GM21576 (cell line): ENCODE measurements around the gene TRIM14.
"Not testable (repeated sequence)": the region's sequence is repeated elsewhere in the genome, so short reads cannot be mapped to it uniquely, and the experiment has no call there.

Experiments used
- ATAC-seq: cut with Tn5 transposase; IDR thresholded peaks from one replicate; pipeline ENCODE4 v1.9.1; 2021; ENCODE audit warnings: mild to moderate bottlenecking, moderate library complexity; ENCODE audit not compliant: unreplicated experiment

The TRIM14 gene

DNA sequence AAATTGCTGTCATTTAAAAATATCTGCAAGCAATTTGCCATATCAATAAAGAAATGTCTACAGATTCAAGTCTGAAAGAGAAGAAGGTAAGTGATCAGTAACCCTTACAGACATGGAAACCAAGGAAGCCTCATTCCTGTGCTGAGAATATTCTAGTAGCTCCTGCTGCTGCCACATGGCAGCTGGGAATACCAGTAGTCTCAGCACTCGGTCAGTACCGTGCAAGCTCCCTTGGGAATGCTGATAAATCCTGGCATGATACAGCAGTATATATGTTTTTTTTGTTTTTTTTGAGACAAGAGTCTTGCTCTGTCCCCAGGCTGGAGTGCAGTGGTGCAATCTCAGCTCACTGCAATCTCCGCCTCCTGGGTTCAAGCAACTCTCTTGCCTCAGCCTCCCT lies 34.6 kb downstream of the TRIM14 start:
- ATAC-seq: no peak

DNA sequence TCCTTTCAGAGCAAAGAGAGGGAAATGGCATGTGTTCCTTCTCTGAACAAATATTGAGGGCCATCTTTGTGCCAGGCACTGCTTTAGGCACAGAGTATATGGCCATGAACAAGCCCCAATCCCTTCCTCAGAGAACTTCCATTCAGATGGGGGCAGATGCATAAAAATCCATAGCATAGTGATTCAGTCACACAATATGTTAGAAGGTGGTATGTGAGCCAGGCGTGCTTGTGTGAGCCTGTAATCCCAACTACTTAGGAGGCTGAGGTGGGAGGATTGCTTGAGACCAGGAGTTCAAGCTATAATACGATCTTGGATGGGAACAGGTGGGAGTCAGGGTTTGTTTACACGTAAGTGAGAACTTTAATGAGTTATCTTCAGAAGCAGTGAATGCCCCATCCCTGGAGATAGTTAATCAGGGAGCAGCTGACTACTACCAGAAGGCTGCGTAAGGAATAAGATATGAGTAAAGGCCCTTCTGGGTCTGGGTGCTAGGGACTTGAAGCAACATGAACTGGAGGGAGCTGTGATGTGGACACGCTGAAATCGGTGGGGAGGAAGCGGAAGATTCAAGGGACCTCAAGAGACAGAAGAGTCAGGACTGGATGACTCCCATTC lies 35.3 kb downstream of the TRIM14 start:
- ATAC-seq: no peak

DNA sequence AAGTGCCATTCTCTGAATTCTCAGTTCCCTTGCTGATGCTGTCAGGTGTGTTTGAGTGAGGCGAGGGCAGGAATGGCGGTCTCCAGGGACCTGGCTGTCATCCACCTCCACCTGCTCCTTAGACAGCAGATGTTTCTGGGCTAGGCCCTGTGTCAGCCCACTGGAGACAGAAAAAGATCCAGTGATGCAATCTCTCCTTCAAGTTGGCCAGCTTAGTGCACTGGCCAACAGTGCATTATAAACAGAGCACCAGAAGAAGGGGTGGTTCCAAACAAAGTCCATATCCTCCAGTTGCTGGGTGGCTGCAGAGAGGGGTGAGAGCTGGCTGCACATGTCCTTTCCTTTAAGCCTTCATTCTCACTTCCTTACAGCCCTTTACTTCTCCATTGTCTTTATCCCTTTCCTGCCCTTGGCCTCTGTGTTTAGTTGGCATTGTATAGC lies 35.9 kb downstream of the TRIM14 start:
- ATAC-seq: no peak

DNA sequence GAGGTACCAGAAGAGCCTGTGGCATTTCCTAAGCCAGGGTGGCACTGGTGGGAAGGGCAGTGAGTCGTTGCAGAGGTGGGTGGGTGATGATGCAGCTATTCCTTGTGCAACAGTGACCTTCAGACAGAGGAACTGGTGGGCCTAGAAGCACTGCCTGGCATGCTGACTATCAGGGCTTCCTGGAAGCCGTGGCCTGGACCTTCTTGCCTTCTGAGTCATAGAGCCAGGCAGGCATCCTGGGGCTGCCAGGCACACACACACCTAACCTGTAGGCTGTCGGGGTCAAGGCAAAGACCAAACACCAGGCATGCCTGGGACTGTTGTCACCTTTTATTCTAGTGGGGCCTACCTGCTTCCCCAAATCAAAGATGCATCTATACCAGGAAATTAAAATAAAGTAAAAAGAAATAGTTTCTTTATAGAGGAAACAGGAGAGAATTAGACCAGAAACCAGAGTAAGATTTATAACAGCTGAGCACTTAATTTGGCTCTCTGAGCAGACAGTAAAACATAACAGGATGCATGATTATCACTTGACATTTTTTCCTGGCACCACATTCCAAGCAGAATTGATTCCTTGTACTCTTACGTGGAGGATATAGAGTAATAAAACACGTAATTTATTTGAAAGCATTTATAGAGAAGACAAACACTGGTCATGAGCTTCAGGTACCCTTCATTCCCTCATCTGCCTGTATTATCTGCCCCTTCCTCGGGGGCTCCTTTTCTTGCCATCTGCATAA lies 37.4 kb downstream of the TRIM14 start:
- ATAC-seq: no peak

DNA sequence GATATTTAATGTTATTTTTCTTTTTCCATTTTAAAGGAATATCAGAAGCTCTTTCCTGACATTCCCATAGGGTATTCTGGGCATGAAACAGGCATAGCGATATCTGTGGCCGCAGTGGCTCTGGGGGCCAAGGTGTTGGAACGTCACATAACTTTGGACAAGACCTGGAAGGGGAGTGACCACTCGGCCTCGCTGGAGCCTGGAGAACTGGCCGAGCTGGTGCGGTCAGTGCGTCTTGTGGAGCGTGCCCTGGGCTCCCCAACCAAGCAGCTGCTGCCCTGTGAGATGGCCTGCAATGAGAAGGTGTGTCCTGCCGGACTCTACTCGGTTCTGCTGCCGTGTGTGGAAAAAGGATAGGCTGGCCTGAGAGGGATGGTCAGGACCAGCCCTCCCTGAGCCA lies 38.2 kb downstream of the TRIM14 start:
- ATAC-seq: no peak

DNA sequence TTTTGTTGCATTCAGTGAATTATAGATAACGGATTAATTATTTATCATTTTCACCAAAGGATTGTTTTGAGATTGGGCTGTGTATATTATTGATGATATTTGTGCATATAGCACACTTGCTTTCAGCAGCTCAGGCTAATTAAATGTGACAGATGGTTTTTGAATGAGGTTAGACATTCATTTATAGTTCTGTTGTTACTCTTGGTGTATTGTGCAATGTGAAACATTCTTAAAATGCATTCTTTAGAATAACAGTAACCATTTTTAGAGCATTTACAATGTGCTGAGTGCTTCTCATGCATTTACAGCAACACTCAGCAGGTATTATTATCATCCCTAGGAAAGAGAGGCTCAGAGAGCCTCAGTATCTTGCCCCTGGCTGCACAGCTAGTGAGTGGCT lies 38.7 kb downstream of the TRIM14 start:
- no peak for ATAC-seq

DNA sequence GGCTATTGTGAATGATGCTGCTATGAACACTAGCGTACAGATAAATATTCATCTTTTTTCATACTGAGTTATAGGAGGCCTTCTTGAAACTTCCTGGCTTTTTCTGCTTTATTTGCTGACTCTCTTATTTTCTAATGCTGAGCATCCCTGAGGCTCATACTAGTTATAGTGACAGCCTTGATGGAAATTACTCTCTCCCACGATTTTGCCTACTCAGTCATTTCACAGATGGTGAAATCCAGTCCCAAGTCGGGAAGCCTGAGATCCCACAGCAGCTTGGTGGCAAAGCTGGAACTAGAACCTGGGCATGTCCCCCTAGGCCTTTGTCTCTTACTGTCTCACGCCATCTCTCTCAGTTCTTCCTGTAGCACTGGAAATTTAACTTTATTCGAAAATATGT lies 40.1 kb downstream of the TRIM14 start:
- ATAC-seq: no peak

DNA sequence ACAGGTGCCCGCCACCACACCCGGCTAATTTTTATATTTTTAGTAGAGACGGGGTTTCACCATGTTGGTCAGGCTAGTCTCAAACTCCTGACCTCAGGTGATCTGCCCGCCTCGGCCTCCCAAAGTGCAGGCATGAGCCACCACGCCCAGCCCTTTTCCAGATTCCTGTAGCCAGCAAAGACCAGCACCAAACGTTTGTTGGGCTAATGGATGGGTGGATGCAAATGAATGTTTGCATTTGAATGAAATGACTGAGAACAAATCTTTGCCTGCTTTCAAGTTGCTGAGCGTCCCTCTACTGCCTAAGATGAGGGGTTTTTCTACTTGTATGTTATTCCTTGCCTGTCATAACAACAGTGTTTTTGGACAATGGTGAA lies 42.5 kb downstream of the TRIM14 start:
- not testable (repeated sequence) for ATAC-seq

DNA sequence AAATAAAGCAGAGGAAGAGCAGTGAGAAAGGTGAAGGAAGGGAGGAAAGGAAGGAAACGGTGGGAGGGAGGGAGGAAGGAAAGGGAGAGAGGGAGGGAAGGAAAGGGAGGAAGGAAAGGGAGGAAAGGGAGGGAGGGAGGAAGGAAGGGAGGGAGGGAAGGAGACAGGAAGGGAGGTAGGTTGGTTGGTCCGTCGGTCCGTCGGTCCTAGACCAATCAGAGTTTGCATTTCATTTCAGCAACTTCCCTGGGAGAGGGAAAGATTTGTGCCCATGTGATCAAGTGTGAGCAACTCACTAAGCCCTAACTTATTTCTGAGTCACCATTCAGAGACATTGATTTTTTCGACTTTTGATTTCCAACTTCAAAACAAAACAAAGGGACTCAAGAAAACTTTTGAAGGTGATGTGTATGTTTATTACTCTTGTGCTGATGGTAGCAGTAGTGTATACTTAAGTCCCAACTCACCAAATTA lies 43.7 kb downstream of the TRIM14 start:
- no peak for ATAC-seq

DNA sequence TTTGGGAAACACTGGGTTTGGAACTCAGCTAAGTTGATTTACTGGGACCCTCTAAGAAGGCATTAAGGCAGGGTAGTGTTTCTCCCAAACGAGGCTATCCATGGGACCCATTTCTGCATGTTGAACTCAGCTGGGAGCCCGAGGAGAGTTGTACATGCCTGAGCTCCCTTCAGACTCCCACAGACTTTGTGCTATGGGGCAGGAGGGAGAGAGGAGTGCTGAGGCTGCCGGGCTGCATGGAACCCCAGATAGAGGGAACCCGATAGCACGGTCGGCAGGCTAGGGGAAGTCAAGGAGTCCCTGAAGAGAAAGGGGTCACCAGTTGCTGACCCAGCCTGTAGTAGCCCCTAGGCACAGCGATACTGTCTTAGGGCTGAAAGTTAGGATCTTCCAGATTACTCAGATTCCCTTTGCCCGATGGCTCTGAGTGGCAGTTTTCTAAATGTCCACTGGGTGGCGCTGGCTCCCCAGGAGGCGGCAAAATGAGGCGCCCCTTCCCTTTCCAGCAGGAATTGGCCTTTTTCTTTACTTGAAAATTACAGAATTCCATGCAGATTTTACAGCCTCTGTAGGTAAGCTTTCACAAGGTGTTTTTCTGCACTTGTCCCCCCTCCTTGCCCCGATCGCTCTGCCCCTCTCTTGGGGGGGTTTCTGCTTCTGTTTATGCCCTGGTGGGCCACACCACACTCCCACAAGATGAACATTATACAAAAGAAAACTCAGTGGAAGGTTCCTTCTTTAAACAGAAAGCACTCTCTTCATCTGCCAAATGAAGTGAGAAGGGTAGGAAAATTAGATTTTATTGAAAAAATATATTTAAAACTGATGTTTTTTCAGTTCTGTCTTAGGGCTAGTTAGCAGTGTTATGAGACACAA lies 44.7 kb downstream of the TRIM14 start:
- ATAC-seq: no peak

DNA sequence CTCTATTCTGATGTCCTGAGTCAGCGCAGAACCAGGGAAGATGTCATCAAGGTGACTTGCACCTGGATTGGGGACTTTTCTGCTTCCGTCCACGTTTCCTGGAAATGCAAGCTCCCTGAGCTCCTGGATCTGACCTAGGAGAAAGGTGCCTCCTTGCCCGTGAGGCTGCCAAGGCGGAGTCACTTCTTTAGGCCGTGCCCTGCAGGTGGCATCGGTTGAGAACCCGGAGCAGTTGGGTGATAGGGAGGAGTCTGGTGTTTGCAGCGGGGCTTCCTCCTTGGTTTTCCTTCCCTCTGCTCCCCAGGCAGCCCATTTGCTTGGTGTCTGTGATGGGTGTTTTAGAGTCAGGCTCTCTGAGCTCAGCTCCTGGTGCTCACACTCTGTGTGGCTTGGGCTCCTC lies 47.3 kb downstream of the TRIM14 start:
- ATAC-seq: no peak

DNA sequence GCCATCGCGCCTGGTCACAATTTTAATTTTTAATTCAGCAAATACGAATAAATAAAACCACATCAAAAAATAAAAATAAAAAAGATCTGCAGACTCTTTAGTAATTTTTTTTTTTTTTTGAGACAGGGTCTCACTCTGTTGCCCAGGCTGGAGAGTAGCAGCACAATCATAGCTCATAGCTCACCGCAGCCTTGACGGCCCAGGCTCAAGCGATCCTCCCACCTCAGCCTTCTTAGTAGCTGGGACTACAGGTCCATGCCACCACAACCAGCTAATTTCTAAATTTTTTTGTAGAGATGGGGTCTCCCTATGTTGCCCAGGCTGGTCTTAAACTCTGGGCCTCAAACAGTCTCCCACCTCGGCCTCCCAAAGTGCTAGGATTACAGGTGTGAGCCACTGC lies 48.3 kb downstream of the TRIM14 start:
- no peak for ATAC-seq

DNA sequence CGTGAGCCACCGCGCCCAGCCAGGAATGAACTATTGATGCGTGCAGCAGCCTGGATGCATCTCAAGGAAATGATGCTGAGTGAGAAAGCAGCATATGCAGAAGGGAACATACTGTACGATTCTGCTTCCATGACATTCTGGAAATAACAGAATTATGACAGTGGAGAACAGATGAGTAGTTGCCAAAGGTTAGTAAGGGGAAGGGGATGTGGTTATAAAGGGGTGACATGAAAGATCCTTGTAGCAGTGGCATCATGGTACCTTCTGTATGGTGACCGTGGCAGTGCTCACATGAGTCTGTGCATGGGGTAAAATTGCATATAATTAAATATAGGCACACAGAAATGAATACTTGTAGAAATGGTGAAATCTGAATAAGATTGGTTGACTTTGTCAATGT lies 49.5 kb downstream of the TRIM14 start:
- no peak for ATAC-seq

DNA sequence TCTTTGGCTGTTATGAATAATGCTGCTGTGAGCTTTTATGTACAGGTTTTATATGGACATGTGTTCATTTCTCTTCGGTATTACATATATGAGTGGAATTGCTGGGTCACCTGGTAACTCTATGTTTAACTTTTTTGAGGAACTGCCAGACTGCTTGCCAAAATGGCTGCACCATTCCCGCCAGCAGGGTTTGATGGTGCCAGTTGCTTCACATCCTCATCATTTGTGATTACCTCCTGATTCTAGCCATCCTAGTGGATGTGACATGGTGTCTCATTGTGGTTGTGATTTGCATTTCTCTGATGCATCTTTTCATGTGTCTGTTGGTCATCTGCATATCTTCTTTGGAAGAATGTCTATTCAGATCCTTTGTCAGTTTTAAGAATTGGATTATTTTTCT lies 51.8 kb downstream of the TRIM14 start:
- no peak for ATAC-seq

DNA sequence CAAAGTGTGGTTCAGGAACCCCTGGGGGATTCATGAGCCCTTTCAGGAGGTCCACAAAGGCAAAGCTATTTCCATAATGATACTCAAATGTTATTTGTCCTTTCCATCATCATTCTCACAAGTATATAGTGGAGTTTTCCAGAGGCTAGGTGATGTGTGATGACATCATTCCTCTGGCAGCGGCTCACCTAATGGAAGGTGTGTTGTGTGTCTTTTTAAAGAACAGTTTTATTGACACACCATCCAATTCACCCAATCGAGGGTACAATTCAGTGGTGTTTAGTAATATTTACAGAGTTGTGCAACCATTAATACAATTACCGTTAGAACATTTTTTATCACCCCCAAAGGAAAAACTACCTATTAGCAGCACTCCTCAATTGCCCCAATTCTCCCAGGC lies 52.8 kb downstream of the TRIM14 start:
- no peak for ATAC-seq

DNA sequence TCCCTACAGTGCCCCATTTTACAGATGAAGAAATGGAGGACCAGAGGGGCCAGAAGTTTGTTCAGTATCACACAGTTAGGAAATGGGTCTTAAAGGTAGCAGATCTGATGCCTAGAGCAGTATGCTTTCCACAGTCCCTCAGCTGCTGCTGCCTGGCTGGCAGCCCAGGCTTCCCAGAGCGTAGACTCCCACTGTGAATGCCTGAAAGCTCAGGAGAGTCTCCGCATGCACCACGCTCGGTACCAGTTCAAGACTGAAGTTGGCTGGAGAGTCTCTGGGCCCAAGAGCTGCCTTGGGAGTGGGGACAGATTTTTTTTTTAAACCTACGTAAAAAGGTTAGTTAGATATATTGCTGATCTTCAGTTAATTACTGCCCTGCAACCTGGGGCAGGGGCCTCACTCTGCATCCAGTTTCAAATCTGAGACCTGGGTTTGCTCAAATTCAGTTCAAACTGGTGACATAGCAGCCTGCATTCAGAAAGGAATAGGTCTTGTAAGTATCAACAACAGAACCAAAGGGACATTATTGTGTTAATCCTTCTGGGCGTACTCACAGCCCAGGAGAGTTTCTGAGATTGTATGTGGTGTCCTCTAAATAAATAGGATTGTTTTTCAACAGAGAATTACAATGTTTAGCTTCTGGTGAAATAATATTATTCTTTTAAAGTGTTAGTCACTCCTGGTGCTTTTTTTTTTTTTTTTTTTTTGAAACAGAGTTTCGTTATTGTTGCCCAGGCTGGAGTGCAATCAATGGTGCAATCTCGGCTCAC lies 54.2 kb downstream of the TRIM14 start:
- no peak for ATAC-seq

DNA sequence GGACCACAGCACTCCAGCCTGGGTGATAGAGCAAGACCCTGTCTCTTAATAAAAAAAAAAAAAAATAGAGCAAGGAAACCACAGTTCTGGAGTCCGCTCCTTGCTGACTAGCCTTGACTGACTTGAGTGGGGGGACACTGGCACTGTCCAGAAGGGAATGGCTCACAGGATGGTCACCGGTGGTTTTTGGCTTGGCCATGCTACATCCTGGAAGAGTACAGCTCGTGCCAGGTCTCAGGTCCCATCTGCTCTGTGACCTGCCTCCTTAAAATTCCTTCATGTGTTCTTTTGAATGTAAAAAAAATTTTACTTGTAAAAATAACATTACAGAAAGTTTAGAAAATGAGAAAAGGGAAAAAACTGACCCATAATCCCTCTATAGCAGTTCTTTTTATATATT lies 56.9 kb downstream of the TRIM14 start:
- ATAC-seq: no peak

DNA sequence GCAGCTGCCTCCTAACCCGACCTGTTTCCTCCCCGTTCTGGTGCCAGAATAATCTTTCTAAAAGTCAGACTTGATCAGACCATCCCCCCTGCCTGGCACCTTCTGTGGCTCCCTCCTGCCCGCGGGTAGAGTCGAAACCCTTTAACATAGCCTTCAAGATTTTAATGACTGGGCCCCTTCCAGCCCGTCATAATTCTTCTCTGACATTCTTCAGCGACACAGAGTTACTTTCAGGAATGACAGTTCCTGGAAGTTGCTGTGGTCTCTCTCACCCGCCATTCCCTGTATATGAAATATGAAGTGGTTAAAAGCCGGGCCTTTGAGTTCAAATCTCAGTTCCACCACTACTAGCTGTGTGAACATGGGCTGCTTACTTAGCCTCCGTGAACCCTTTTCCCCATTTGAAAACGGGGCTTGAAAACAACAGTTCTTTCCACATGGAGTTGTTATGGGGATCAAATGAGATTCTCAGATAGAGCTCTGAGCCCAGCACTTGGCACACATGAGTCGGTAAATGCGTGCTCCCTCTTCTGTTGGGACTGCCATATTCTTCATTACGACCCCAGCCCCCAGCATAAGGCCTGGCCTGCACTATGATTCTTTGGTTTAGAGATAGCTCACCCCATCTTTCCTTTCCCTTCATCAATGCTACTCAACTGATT lies 61.8 kb downstream of the TRIM14 start:
- no peak for ATAC-seq

DNA sequence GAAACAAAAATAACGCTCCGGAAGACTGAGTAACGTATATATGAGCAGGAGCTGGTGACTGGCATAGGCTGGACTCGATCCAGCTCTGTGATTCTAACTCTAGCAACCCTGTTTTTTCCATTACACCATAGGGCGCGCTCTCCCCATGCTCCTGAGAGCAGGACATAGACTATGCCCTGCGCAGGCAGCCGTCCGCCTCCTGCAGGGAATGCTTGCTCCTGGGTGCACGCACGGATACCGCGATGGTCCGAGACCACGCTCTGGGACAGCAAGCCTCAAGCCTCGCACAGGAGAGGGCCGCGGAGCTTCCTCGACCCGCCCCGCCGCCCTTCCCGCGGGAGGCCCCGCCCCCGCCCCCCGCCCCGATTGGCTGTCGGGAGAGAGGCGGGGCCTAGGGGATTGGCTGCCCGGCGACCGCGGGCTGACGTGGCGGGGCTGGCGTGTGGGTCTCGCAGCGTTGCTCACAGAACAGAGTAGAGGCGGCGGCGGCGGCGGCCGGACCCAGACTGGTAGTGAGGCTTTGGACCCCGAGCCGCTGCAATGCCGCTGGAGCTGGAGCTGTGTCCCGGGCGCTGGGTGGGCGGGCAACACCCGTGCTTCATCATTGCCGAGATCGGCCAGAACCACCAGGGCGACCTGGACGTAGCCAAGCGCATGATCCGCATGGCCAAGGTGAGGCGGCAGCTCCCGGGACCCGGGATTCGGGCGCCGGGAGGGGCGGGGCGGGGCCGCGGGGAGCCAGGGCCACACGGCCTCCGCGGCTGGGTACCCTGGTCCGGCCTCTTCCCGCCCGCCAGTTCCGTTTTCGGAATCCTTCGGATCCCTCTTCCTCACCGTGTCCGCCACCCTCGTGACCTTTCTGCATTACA lies 62.5 kb downstream of the TRIM14 start, which contains the start of gene NANS:
Gene NANS, plus strand, starts transcription at position 464 of the 869 bp plus-strand sequence. Its CDS starts 77 bp downstream, at position 541.
- peak; percentile 90 for ATAC-seq
